ENCODE results near the gene HOXC5. TPM values are rescaled to one million over a fixed set of nuclear protein-coding genes. Genes with fewer than 3 reads are reported as not detected.

The HOXC5 gene
- total RNA-seq, 5 donors from 2014 or later (not counting 1 experiment from before 2014, with no cell fraction given): not detected

DNA sequence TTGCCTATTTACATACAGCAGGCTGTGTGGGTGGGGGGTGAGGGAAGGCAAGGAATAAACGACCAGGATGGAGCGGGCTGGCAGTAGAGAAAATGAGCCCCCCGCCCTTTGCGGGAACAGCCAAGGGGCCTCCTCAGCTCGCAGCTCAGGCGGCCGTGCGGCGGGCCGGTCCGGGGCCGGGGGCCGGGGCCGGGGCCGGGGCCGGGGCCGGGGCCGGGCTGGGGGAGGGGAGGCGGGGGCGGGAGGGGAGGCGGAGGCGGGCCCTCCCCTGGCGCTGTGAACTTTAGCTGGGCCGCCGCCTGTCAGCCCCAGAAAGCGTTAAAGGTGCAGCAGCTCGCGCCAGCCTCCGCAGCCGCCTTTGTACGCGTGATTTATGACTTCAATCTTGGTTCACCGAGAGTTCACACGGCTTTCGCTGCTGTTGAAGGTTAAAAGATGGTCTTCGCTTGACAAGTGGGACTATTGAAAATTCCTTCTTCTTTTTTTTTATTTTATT, 49.6 kb downstream of the HOXC5 start:
- Histone ChIP-seq H3K4me1 (ENCODE audit: control insufficient read depth in 1 of 2, extremely low read depth in 1 of 2, insufficient read depth in 2 of 2, low read length in 2 of 2) (peaks cover 6 to 30% of the 10 kb centered on the region in 2 experiments), H3K36me3 (ENCODE audit: control insufficient read depth in 2 of 2, extremely low read depth in 1 of 2, insufficient read depth in 1 of 2, low read length in 1 of 2) (no peaks in the 10 kb centered on the region), H3K27ac (ENCODE audit: low read length) (peak overlapping the region; percentile 65), H3K9me3 (no peaks in the 10 kb centered on the region), H3K4me3 (ENCODE audit: control insufficient read depth in 1 of 2, extremely low read depth in 1 of 2, low read length in 1 of 2) (peak overlapping the region; percentile 40 to 51), H3K27me3 (replicated peaks in 1 of 2; ENCODE audit: control insufficient read depth in 2 of 2, extremely low read depth in 1 of 2, insufficient read depth in 2 of 2, low read length in 1 of 2) (peaks cover 0 to 2% of the 10 kb centered on the region in 2 experiments)
- peak in 33 of 35 experiments; percentile 20 to 64 (median 53) for DNase-seq
- ATAC-seq (replicated peaks in 1 of 4): peak; percentile 27 to 57 (median 44)
- POLR2A ChIA-PET: interaction anchor here (0.6 to 0.7 kb wide), 3 partner anchors 16 to 198 kb away, joined by 3 to 9 read pairs (median 6); partner anchors contain the start of gene HNRNPA1 (in 1 of the 2)
- Mint-ChIP-seq H3K36me3 (no peaks in the 10 kb centered on the region), H3K27ac (peak overlapping the region; percentile 93 to 96), H3K9me3 (no peaks in the 10 kb centered on the region), H3K27me3 (peaks cover 0 to 13% of the 10 kb centered on the region in 2 donors), H3K4me1 (peaks cover 25 to 42% (median 36%) of the 10 kb centered on the region in 3 donors), H3K4me3 (peak overlapping the region; percentile 84 to 94 (median 86))
- 4% methylated on average over 5 of the region's 36 CpGs for WGBS (ENCODE audit: insufficient coverage)
- CTCF ChIA-PET: interaction anchor here in 1 of 2 donors (0.6 kb wide), 1 partner anchor 56 kb away, joined by 4 read pairs; no protein-coding TSS in a partner anchor

Other genes starting within 250 kb of the HOXC5 start
- gene HOXC13, start 94.2 kb upstream of the HOXC5 start, total RNA-seq: under 1 TPM in 1 of 5 donors, not detected in 4; 0.12 TPM
- not detected for gene HOXC12, start 78.1 kb upstream of the HOXC5 start, total RNA-seq
- not detected for gene HOXC11, start 59.9 kb upstream of the HOXC5 start, total RNA-seq
- not detected for gene HOTAIR, start 58.1 kb upstream of the HOXC5 start, total RNA-seq
- gene HOXC10, start 47.9 kb upstream of the HOXC5 start, total RNA-seq: under 1 TPM in 1 of 5 donors, not detected in 4; 0.30 TPM
- gene HOXC9, start 32.9 kb upstream of the HOXC5 start, total RNA-seq: not detected
- gene HOXC8, start 24.1 kb upstream of the HOXC5 start, total RNA-seq: not detected
- not detected for gene HOXC6, start 4.6 kb upstream of the HOXC5 start, total RNA-seq
- 1 to 10 TPM in 1 of 5 donors, under 1 TPM in 4; 0.36 to 1.4 (median 0.61) TPM for gene HOXC4, start 20.8 kb downstream of the HOXC5 start, total RNA-seq
- gene SMUG1, start 155.9 kb downstream of the HOXC5 start, total RNA-seq: 10 to 100 TPM; 12.5 to 31.5 (median 23.9) TPM
- 10 to 100 TPM; 43.8 to 54.5 (median 47.1) TPM for gene CBX5, start 247.1 kb downstream of the HOXC5 start, total RNA-seq
- gene HNRNPA1, start 247.7 kb downstream of the HOXC5 start, total RNA-seq: 1,000 to 10,000 TPM; 1,133 to 1,642 (median 1,239) TPM

All from T-cell (primary cell).